SJCRH30 (cell line): Measurements from ENCODE around the gene GPR107. TPM values are rescaled to one million over a fixed set of nuclear protein-coding genes. Genes with fewer than 3 reads are reported as not detected.

Source experiments
- DNase-seq, 2 experiments: peaks; one replicate each; pipeline ENCODE4 v3.0.0-alpha.2; 2015 to 2020
- H3K27ac ChIP-seq: fragments of 250-450 bp; sonication (Bioruptor Pico); 2 replicates; pipeline ENCODE4 v1.5.1; 2020; ENCODE audit warnings: mild to moderate bottlenecking, moderate library complexity
- H3K27me3 ChIP-seq: fragments of 250-450 bp; sonication (Bioruptor Pico); 2 replicates; pipeline ENCODE4 v1.5.1; 2020; ENCODE audit warnings: mild to moderate bottlenecking, moderate library complexity
- H3K36me3 ChIP-seq: fragments of 250-450 bp; sonication (Bioruptor Pico); 2 replicates; pipeline ENCODE4 v1.5.1; 2020; ENCODE audit warnings: mild to moderate bottlenecking, moderate library complexity
- H3K4me1 ChIP-seq: fragments of 250-450 bp; sonication (Bioruptor Pico); 2 replicates; pipeline ENCODE4 v1.5.1; 2020; ENCODE audit warnings: mild to moderate bottlenecking, moderate library complexity
- H3K4me3 ChIP-seq: fragments of 250-450 bp; sonication (Bioruptor Pico); 2 replicates; pipeline ENCODE4 v1.5.1; 2020; ENCODE audit warnings: mild to moderate bottlenecking, moderate library complexity
- H3K9me3 ChIP-seq: fragments of 250-450 bp; sonication (Bioruptor Pico); replicated peaks from 2 replicates; pipeline ENCODE4 v1.5.1; 2020; ENCODE audit warnings: mild to moderate bottlenecking, moderate library complexity
- total RNA-seq: library from RNA; depleted of rRNA; stranded (reverse); fragments of >200 nt; shearing (Covaris generic); gene quantifications from 2 replicates; pipeline ENCODE4 v1.2.3, GENCODE V29; 2014

The GPR107 gene
- total RNA-seq, 1 experiment from 2014 or later, result 35.2 TPM

- H3K9me3 ChIP-seq, result no peaks in the 10 kb centered on the region
- no peaks in the 10 kb centered on the region for H3K4me1 ChIP-seq
- DNase-seq, result peak in 1 of 2 experiments; percentile 31
- peaks cover 17% of the 10 kb centered on the region for H3K36me3 ChIP-seq
- H3K4me3 ChIP-seq, result no peak overlapping the region
- no peaks in the 10 kb centered on the region for H3K27me3 ChIP-seq
- H3K27ac ChIP-seq, result no peak overlapping the region
These were observed 4.4 kb downstream of the GPR107 start for GRCh38 chr9:130058154-130058553.

GRCh38 chr9:130058887-130059286 is 5.2 kb downstream of the GPR107 start:
- Histone ChIP-seq H3K27me3 (no peaks in the 10 kb centered on the region), H3K36me3 (peaks cover 17% of the 10 kb centered on the region), H3K9me3 (no peaks in the 10 kb centered on the region), H3K4me1 (no peaks in the 10 kb centered on the region), H3K4me3 (no peak overlapping the region), H3K27ac (no peak overlapping the region)
- DNase-seq, result no peak

- DNase-seq, result no peak
- no peaks in the 10 kb centered on the region for H3K4me1 ChIP-seq
- H3K27me3 ChIP-seq, result no peaks in the 10 kb centered on the region
- peaks cover 19% of the 10 kb centered on the region for H3K36me3 ChIP-seq
- no peak overlapping the region for H3K27ac ChIP-seq
- H3K9me3 ChIP-seq, result no peaks in the 10 kb centered on the region
- H3K4me3 ChIP-seq, result no peak overlapping the region
These were observed 6.6 kb downstream of the GPR107 start for GRCh38 chr9:130060296-130060695.

GRCh38 chr9:130062750-130063149 is 9.0 kb downstream of the GPR107 start:
- Histone ChIP-seq H3K27ac (no peak overlapping the region), H3K27me3 (no peaks in the 10 kb centered on the region), H3K4me1 (no peaks in the 10 kb centered on the region), H3K9me3 (no peaks in the 10 kb centered on the region), H3K4me3 (no peak overlapping the region), H3K36me3 (peaks cover 25% of the 10 kb centered on the region)
- DNase-seq, result no peak

- Histone ChIP-seq H3K36me3 (peaks cover 11% of the 10 kb centered on the region; the same call in 1 of the 2 replicates), H3K4me1 (no peaks in the 10 kb centered on the region), H3K9me3 (no peaks in the 10 kb centered on the region), H3K4me3 (no peak overlapping the region), H3K27ac (no peak overlapping the region), H3K27me3 (no peaks in the 10 kb centered on the region)
- DNase-seq, result no peak
These were observed 10.9 kb downstream of the GPR107 start for GRCh38 chr9:130064621-130065020.

GRCh38 chr9:130069048-130069447 is 15.3 kb downstream of the GPR107 start:
- Histone ChIP-seq H3K4me3 (no peak overlapping the region), H3K9me3 (no peaks in the 10 kb centered on the region), H3K4me1 (no peaks in the 10 kb centered on the region), H3K27me3 (no peaks in the 10 kb centered on the region), H3K36me3 (peaks cover 10% of the 10 kb centered on the region; the same call in 1 of the 2 replicates), H3K27ac (no peak overlapping the region)
- no peak for DNase-seq

GRCh38 chr9:130072515-130073235 is 19.0 kb downstream of the GPR107 start:
- H3K9me3 ChIP-seq, result no peaks in the 10 kb centered on the region
- DNase-seq, result no peak
- peaks cover 19% of the 10 kb centered on the region for H3K36me3 ChIP-seq
- H3K27ac ChIP-seq, result no peak overlapping the region
- no peak overlapping the region for H3K4me3 ChIP-seq
- H3K4me1 ChIP-seq, result no peaks in the 10 kb centered on the region
- H3K27me3 ChIP-seq, result no peaks in the 10 kb centered on the region

GRCh38 chr9:130073373-130073772 is 19.7 kb downstream of the GPR107 start:
- no peaks in the 10 kb centered on the region for H3K9me3 ChIP-seq
- no peaks in the 10 kb centered on the region for H3K4me1 ChIP-seq
- DNase-seq, result no peak
- H3K27ac ChIP-seq, result no peak overlapping the region
- H3K27me3 ChIP-seq, result no peaks in the 10 kb centered on the region
- H3K4me3 ChIP-seq, result no peak overlapping the region
- peaks cover 23% of the 10 kb centered on the region for H3K36me3 ChIP-seq

GRCh38 chr9:130078547-130078946 is 24.8 kb downstream of the GPR107 start:
- Histone ChIP-seq H3K27ac (no peak overlapping the region), H3K9me3 (no peaks in the 10 kb centered on the region), H3K4me3 (no peak overlapping the region), H3K36me3 (peaks cover 56% of the 10 kb centered on the region), H3K4me1 (no peaks in the 10 kb centered on the region), H3K27me3 (no peaks in the 10 kb centered on the region)
- no peak for DNase-seq

GRCh38 chr9:130084337-130084736 is 30.6 kb downstream of the GPR107 start:
- no peak for DNase-seq
- Histone ChIP-seq H3K9me3 (no peaks in the 10 kb centered on the region), H3K4me1 (no peaks in the 10 kb centered on the region), H3K27ac (no peak overlapping the region), H3K27me3 (no peaks in the 10 kb centered on the region), H3K36me3 (peaks cover 44% of the 10 kb centered on the region), H3K4me3 (no peak overlapping the region)

GRCh38 chr9:130088051-130088450 is 34.3 kb downstream of the GPR107 start:
- Histone ChIP-seq H3K27ac (no peak overlapping the region), H3K4me3 (no peak overlapping the region), H3K4me1 (no peaks in the 10 kb centered on the region), H3K27me3 (no peaks in the 10 kb centered on the region), H3K9me3 (no peaks in the 10 kb centered on the region), H3K36me3 (peaks cover 40% of the 10 kb centered on the region)
- DNase-seq, result no peak

- no peaks in the 10 kb centered on the region for H3K4me1 ChIP-seq
- H3K36me3 ChIP-seq, result peaks cover 40% of the 10 kb centered on the region
These were observed 35.4 kb downstream of the GPR107 start for GRCh38 chr9:130089141-130089540.

GRCh38 chr9:130090915-130091314 is 37.2 kb downstream of the GPR107 start:
- Histone ChIP-seq H3K27ac (no peak overlapping the region), H3K4me3 (no peak overlapping the region)
- DNase-seq, result no peak

More at GRCh38 chr9:130089141-130089540, 35.4 kb downstream of the GPR107 start:
- no peaks in the 10 kb centered on the region for H3K27me3 ChIP-seq
- no peak overlapping the region for H3K27ac ChIP-seq
- no peak overlapping the region for H3K4me3 ChIP-seq
- no peak for DNase-seq
- H3K9me3 ChIP-seq, result no peaks in the 10 kb centered on the region

GRCh38 chr9:130092910-130093309 is 39.2 kb downstream of the GPR107 start:
- Histone ChIP-seq H3K4me1 (no peaks in the 10 kb centered on the region), H3K4me3 (no peak overlapping the region), H3K36me3 (peaks cover 47% of the 10 kb centered on the region), H3K9me3 (no peaks in the 10 kb centered on the region), H3K27me3 (no peaks in the 10 kb centered on the region), H3K27ac (no peak overlapping the region)
- no peak for DNase-seq

More at GRCh38 chr9:130090915-130091314, 37.2 kb downstream of the GPR107 start:
- Histone ChIP-seq H3K36me3 (peaks cover 46% of the 10 kb centered on the region), H3K27me3 (no peaks in the 10 kb centered on the region), H3K4me1 (no peaks in the 10 kb centered on the region), H3K9me3 (no peaks in the 10 kb centered on the region)

GRCh38 chr9:130095872-130096271 is 42.2 kb downstream of the GPR107 start:
- DNase-seq, result no peak
- Histone ChIP-seq H3K27me3 (no peaks in the 10 kb centered on the region), H3K9me3 (no peaks in the 10 kb centered on the region), H3K27ac (no peak overlapping the region), H3K36me3 (peaks cover 54% of the 10 kb centered on the region), H3K4me1 (no peaks in the 10 kb centered on the region), H3K4me3 (no peak overlapping the region)

- H3K4me3 ChIP-seq, result no peak overlapping the region
- H3K9me3 ChIP-seq, result no peaks in the 10 kb centered on the region
- no peaks in the 10 kb centered on the region for H3K4me1 ChIP-seq
- no peaks in the 10 kb centered on the region for H3K27me3 ChIP-seq
- no peak overlapping the region for H3K27ac ChIP-seq
- DNase-seq, result no peak
- H3K36me3 ChIP-seq, result peaks cover 58% of the 10 kb centered on the region
These were observed 47.0 kb downstream of the GPR107 start for GRCh38 chr9:130100681-130101080.
